Keratinocyte (primary cell): ENCODE measurements around the gene PCCA.

Experiments
- CTCF ChIP-seq, 3 experiments: IDR thresholded peaks in 1 of 3; conservative IDR thresholded peaks in 1 of 3; optimal IDR thresholded peaks in 1 of 3; 2 replicates in 2 of 3; 3 replicates in 1 of 3; pipeline versions ENCODE3 to v1.5.1; 2011; ENCODE audit warnings: low read length in 3 of 3, mild to moderate bottlenecking in 3 of 3, moderate library complexity in 2 of 3, control low read depth in 1 of 3, inconsistent platforms in 1 of 3; ENCODE audit not compliant: insufficient read depth in 2 of 3; ENCODE audit errors: extremely low read depth in 1 of 3
- EZH2 ChIP-seq: IDR thresholded peaks from one replicate; pipeline ENCODE4 v1.6.1; 2012; ENCODE audit warnings: inconsistent platforms, mild to moderate bottlenecking, low read length, moderate library complexity

- TF ChIP-seq CTCF (optimal IDR thresholded peaks at IDR 0.05 in 1 of 3, IDR thresholded peaks at IDR 0.05 in 1 of 3, conservative IDR thresholded peaks at IDR 0.05 in 1 of 3; ENCODE audit: extremely low read depth in 1 of 3, insufficient read depth in 2 of 3, low read length in 3 of 3) = no peak
- no peak for TF ChIP-seq EZH2
Observed at GRCh38 chr13:100304229-100304628, 215.3 kb downstream of the PCCA start.
